Panc1 (cell line): ENCODE results near the gene AGPAT4. TPM values are rescaled to one million over a fixed set of nuclear protein-coding genes. Genes with fewer than 3 reads are reported as not detected.

Experiments used
- ATAC-seq: fragments of 200-7000 bp; cut with Tn5 transposase; 2 replicates; pipeline ENCODE4 v1.9.1; 2020; ENCODE audit warnings: mild to moderate bottlenecking, moderate library complexity
- BruUV-seq: library from RNA; stranded (reverse); fragments of 400-500 nt; replicated peaks from 2 replicates; lab custom pipeline; 2021; lab: Mats Ljungman, UMichigan
- CTCF ChIA-PET: fragments of 300-600 bp; sonication (Branson Sonifier 250); formaldehyde crosslinking; loops from one replicate; lab custom pipeline; 2022; ENCODE audit warnings: antibody characterized with exemption; lab: Charles Lee
- POLR2A ChIA-PET: fragments of 300-600 bp; sonication (Branson Sonifier 250); formaldehyde crosslinking; loops from one replicate; lab custom pipeline; 2022; ENCODE audit warnings: antibody characterized with exemption; lab: Charles Lee
- DNase-seq: peaks from one replicate; pipeline ENCODE4 v3.0.0-alpha.2; 2010; ENCODE audit warnings: low read depth, low spot score
- H3K27ac ChIP-seq: 2 replicates; pipeline ENCODE4 v1.5.1; 2011; ENCODE audit warnings: mild to moderate bottlenecking, low read length, inconsistent platforms
- H3K27me3 ChIP-seq: fragments of 200-500 bp; sonication (Bioruptor generic); 2 replicates; pipeline ENCODE4 v1.6.0; 2014; ENCODE audit warnings: low read length, inconsistent platforms; ENCODE audit not compliant: control insufficient read depth, insufficient read depth
- H3K36me3 ChIP-seq: fragments of 200-500 bp; sonication (Bioruptor generic); 2 replicates; pipeline ENCODE4 v1.5.1; 2014; ENCODE audit warnings: inconsistent platforms, mild to moderate bottlenecking, low read length, moderate library complexity; ENCODE audit not compliant: control insufficient read depth, insufficient read depth
- H3K4me1 ChIP-seq: 2 replicates; pipeline ENCODE4 v1.5.1; 2011; ENCODE audit warnings: inconsistent platforms, mild to moderate bottlenecking, low read length, moderate library complexity; ENCODE audit not compliant: control insufficient read depth, insufficient read depth
- H3K4me3 ChIP-seq, 2 experiments: 2 replicates each; pipeline ENCODE4 v1.5.1; 2011 to 2012; ENCODE audit warnings: low read depth in 2 of 2, low read length in 2 of 2, mild to moderate bottlenecking in 2 of 2, inconsistent platforms in 1 of 2, moderate library complexity in 1 of 2
- H3K9me3 ChIP-seq: fragments of 200-500 bp; sonication (Bioruptor generic); 2 replicates; pipeline ENCODE4 v1.5.1; 2014; ENCODE audit warnings: low read depth, mild to moderate bottlenecking, inconsistent platforms, low read length, moderate library complexity; ENCODE audit not compliant: control insufficient read depth, insufficient read depth
- POLR2AphosphoS5 ChIP-seq: IDR thresholded peaks from 2 replicates; pipeline ENCODE4 v1.6.1; 2012; ENCODE audit warnings: mild to moderate bottlenecking, low read depth, low read length, moderate library complexity
- SIN3A ChIP-seq: IDR thresholded peaks from 2 replicates; pipeline ENCODE4 v1.6.1; 2012; ENCODE audit warnings: low read depth, mild to moderate bottlenecking, low read length, moderate library complexity, borderline replicate concordance; ENCODE audit not compliant: insufficient read depth
- TCF7L2 ChIP-seq: IDR thresholded peaks from 2 replicates; pipeline ENCODE4 v1.6.1; 2011; ENCODE audit warnings: mild to moderate bottlenecking, low read depth, low read length, inconsistent platforms
- in situ Hi-C: cut with HindIII; loops from 2 replicates; pipeline ENCODE4 v1.10.0; 2016; ENCODE audit warnings: low sequenced_read_pairs, low pct_unique_long_range_greater_than_20kb
- intact Hi-C: fragments of 100-400 bp; cut with micrococcal nuclease; formaldehyde crosslinking; loops from one replicate; pipeline ENCODE4 v1.10.0; 2022; ENCODE audit not compliant: unreplicated experiment
- total RNA-seq: library from RNA; stranded (reverse); gene quantifications from one replicate; pipeline ENCODE4 v1.2.1, GENCODE V29; 2021; ENCODE audit not compliant: unreplicated experiment
- TF ChIP-seq, protein P1 (sequence below): fragments of 450-650 bp; IDR thresholded peaks from 2 replicates; pipeline ENCODE4 v1.5.1; 2017; ENCODE audit warnings: mild to moderate bottlenecking
- TF ChIP-seq, protein P2 (sequence below), 2 experiments: IDR thresholded peaks; 2 replicates each; pipeline ENCODE4 v1.6.1; 2011 to 2012; ENCODE audit warnings: low read depth in 2 of 2, control low read depth in 1 of 2, low read length in 1 of 2, mild to moderate bottlenecking in 1 of 2, moderate library complexity in 1 of 2; ENCODE audit not compliant: insufficient read depth in 1 of 2

Gene AGPAT4
- total RNA-seq, 1 experiment from 2014 or later, result 12.9 TPM

DNA sequence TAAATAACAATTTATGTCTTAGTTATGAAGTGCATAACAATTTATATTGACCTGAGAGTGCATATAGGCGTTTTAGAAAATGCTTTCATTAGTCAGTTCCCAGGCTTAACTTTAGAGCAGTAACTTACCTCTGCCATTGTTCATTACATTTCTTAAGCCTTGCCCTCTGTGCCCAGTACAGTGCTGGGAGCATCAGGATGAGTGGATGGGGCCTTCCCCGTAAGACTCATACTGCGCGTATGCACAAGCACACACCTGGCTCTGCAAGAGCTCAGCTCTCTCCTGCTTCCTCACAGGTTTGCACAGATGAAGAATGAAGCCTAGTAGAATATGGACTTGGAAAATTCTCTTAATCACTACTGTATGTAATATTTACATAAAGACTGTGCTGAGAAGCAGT lies 157.3 kb downstream of the AGPAT4 start:
- no peaks in the 10 kb centered on the region for H3K4me1 ChIP-seq
- intact Hi-C loops, result no loop called here
- POLR2A ChIA-PET, result no interaction called here
- no peaks in the 10 kb centered on the region for H3K9me3 ChIP-seq
- H3K27ac ChIP-seq, result no peak overlapping the region
- H3K36me3 ChIP-seq, result peaks cover 21% of the 10 kb centered on the region
- DNase-seq (no peak), ATAC-seq (no peak)
- BruUV-seq, result no TSS peak
- CTCF ChIA-PET, result no interaction called here
- no peak overlapping the region for H3K4me3 ChIP-seq
- TF ChIP-seq POLR2AphosphoS5 (no peak), SIN3A (no peak), TCF7L2 (no peak)
- TF ChIP-seq, protein P1, sequence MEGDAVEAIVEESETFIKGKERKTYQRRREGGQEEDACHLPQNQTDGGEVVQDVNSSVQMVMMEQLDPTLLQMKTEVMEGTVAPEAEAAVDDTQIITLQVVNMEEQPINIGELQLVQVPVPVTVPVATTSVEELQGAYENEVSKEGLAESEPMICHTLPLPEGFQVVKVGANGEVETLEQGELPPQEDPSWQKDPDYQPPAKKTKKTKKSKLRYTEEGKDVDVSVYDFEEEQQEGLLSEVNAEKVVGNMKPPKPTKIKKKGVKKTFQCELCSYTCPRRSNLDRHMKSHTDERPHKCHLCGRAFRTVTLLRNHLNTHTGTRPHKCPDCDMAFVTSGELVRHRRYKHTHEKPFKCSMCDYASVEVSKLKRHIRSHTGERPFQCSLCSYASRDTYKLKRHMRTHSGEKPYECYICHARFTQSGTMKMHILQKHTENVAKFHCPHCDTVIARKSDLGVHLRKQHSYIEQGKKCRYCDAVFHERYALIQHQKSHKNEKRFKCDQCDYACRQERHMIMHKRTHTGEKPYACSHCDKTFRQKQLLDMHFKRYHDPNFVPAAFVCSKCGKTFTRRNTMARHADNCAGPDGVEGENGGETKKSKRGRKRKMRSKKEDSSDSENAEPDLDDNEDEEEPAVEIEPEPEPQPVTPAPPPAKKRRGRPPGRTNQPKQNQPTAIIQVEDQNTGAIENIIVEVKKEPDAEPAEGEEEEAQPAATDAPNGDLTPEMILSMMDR, result no peak
- TF ChIP-seq, protein P2, sequence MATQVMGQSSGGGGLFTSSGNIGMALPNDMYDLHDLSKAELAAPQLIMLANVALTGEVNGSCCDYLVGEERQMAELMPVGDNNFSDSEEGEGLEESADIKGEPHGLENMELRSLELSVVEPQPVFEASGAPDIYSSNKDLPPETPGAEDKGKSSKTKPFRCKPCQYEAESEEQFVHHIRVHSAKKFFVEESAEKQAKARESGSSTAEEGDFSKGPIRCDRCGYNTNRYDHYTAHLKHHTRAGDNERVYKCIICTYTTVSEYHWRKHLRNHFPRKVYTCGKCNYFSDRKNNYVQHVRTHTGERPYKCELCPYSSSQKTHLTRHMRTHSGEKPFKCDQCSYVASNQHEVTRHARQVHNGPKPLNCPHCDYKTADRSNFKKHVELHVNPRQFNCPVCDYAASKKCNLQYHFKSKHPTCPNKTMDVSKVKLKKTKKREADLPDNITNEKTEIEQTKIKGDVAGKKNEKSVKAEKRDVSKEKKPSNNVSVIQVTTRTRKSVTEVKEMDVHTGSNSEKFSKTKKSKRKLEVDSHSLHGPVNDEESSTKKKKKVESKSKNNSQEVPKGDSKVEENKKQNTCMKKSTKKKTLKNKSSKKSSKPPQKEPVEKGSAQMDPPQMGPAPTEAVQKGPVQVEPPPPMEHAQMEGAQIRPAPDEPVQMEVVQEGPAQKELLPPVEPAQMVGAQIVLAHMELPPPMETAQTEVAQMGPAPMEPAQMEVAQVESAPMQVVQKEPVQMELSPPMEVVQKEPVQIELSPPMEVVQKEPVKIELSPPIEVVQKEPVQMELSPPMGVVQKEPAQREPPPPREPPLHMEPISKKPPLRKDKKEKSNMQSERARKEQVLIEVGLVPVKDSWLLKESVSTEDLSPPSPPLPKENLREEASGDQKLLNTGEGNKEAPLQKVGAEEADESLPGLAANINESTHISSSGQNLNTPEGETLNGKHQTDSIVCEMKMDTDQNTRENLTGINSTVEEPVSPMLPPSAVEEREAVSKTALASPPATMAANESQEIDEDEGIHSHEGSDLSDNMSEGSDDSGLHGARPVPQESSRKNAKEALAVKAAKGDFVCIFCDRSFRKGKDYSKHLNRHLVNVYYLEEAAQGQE (IDR thresholded peaks at IDR 0.05; ENCODE audit: insufficient read depth in 1 of 2, low read depth in 2 of 2, low read length in 1 of 2), result no peak
- in situ Hi-C loops, result no loop called here
- no peaks in the 10 kb centered on the region for H3K27me3 ChIP-seq

DNA sequence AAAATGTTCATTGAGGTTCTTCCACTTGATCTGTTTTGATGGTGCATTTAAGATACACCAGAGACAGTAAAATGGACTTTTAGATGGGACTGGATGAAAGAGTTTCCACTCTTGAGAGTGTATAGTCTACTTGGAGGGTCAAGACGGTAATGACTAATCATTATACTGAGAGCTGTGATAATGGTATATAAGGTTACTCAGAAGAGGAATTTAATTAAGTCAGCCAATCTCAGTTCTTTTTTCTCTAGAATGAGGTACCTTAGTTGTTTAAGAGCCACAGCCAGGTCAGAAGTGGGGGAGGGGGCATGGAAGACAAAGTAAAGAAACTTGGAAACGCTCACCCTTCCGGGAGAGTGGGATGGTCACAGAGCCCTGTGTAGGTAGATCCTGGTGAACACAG lies 158.4 kb downstream of the AGPAT4 start:
- BruUV-seq, result no TSS peak
- TF ChIP-seq POLR2AphosphoS5, result no peak
- no peak for TF ChIP-seq SIN3A
- TF ChIP-seq, protein P2 (IDR thresholded peaks at IDR 0.05; ENCODE audit: insufficient read depth in 1 of 2, low read depth in 2 of 2, low read length in 1 of 2), result no peak
- TF ChIP-seq TCF7L2, result no peak
- TF ChIP-seq, protein P1, result no peak

More for the DNA sequence above, 158.4 kb downstream of the AGPAT4 start:
- DNase-seq, result no peak
- ChIA-PET POLR2A (no interaction called here), CTCF (no interaction called here)
- intact Hi-C loops (no loop called here), in situ Hi-C loops (no loop called here)
- Histone ChIP-seq H3K4me3 (no peak overlapping the region), H3K9me3 (no peaks in the 10 kb centered on the region), H3K27ac (no peak overlapping the region), H3K36me3 (peaks cover 25% of the 10 kb centered on the region), H3K27me3 (no peaks in the 10 kb centered on the region), H3K4me1 (no peaks in the 10 kb centered on the region)
- ATAC-seq, result no peak
